Body of pancreas (tissue), 4 donors: Measurements from ENCODE around the gene JCHAIN. TPM values are rescaled to one million over a fixed set of nuclear protein-coding genes. Genes with fewer than 3 reads are reported as not detected.
"Not testable (repeated sequence)": the region's sequence is repeated elsewhere in the genome, so short reads cannot be mapped to it uniquely, and the experiment has no call there.

Source experiments
- ATAC-seq: fragments of 150-250 bp; one replicate; pipeline ENCODE4 v1.9.1; 2016
- DNase-seq, 4 donors: peaks; one replicate each; pipeline ENCODE4 v3.0.0-alpha.2; 2019
- H3K27ac ChIP-seq, 4 donors: fragments of 200-600 bp; sonication (generic); 1 replicate in 3 of 4; 2 replicates in 1 of 4; pipeline versions ENCODE4 v1.5.1 to v1.6.1; 2016 to 2019; ENCODE audit warnings: mild to moderate bottlenecking in 1 of 4, mixed read lengths in 1 of 4, moderate library complexity in 1 of 4
- H3K27me3 ChIP-seq, 2 donors: fragments of 200-600 bp; sonication (generic); one replicate each; pipeline ENCODE4 v1.6.0; 2016; ENCODE audit warnings: mild to moderate bottlenecking in 1 of 2
- H3K36me3 ChIP-seq, 2 donors: fragments of 200-600 bp; sonication (generic); replicated peaks in 1 of 2; 2 replicates each; pipeline ENCODE4 v1.5.1; 2016; ENCODE audit warnings: low read depth in 2 of 2; ENCODE audit not compliant: insufficient read depth in 1 of 2
- H3K4me1 ChIP-seq: fragments of 200-600 bp; sonication (generic); one replicate; pipeline ENCODE4 v1.6.0; 2016
- H3K4me3 ChIP-seq, 2 donors: fragments of 200-600 bp; sonication (generic); 1 replicate in 1 of 2; 2 replicates in 1 of 2; pipeline ENCODE4 v1.5.1; 2016 to 2019
- H3K9me3 ChIP-seq, 3 donors: fragments of 200-600 bp; sonication (generic); 1 replicate in 2 of 3; 2 replicates in 1 of 3; pipeline ENCODE4 v1.5.1; 2016
- CTCF ChIP-seq, 7 experiments: fragments of 450-650 bp in 4 of 7; fragments of 200-600 bp in 3 of 7; sonication (generic) in 3 of 7; IDR thresholded peaks; one replicate each; pipeline ENCODE4 v1.5.1; 2016 to 2019; ENCODE audit warnings: antibody characterized with exemption in 7 of 7
- POLR2A ChIP-seq, 3 donors: fragments of 450-650 bp; IDR thresholded peaks; one replicate each; pipeline ENCODE4 v1.6.1; 2016; ENCODE audit warnings: antibody characterized with exemption in 3 of 3, mild to moderate bottlenecking in 2 of 3
- WGBS, 2 donors: methylation state at CpG; one replicate each; pipeline ENCODE4 v1.1.5; 2017; 5-methylcytosine and 5-hydroxymethylcytosine counted together
- intact Hi-C: fragments of 100-400 bp; cut with DNase I; formaldehyde crosslinking; loops from one replicate; pipeline ENCODE4 v1.15.1; 2023
- total RNA-seq, 2 donors: library from RNA; depleted of rRNA; stranded (reverse); fragments of >200 nt; gene quantifications; one replicate each; pipeline ENCODE4 v1.1.0, GENCODE V29; 2016

The JCHAIN gene
- total RNA-seq, 2 donors from 2014 or later, result 13.2 to 27.7 TPM

- peaks cover 0 to 2% of the 10 kb centered on the region in 2 donors for H3K36me3 ChIP-seq
- H3K9me3 ChIP-seq, result no peaks in the 10 kb centered on the region
- intact Hi-C loops, result no loop called here
- H3K27ac ChIP-seq, result no peak overlapping the region
- ATAC-seq (no peak), DNase-seq (no peak)
- H3K4me1 ChIP-seq, result peaks cover 34% of the 10 kb centered on the region
- no peak overlapping the region for H3K4me3 ChIP-seq
- no peaks in the 10 kb centered on the region for H3K27me3 ChIP-seq
- TF ChIP-seq POLR2A (IDR thresholded peaks at IDR 0.05) (no peak), CTCF (IDR thresholded peaks at IDR 0.05) (no peak)
- WGBS, 2 donors, result 61 to 90% methylated on average over 1 of the region's 1 CpG
Observed at GRCh38 chr4:70691661-70692060, 25.4 kb upstream of the JCHAIN start.

GRCh38 chr4:70688795-70689231 lies 22.5 kb upstream of the JCHAIN start:
- TF ChIP-seq POLR2A (IDR thresholded peaks at IDR 0.05) (no peak), CTCF (IDR thresholded peaks at IDR 0.05) (no peak)
- Histone ChIP-seq H3K9me3 (no peaks in the 10 kb centered on the region), H3K27ac (peak overlapping the region; percentile 63 to 96 (median 89)), H3K27me3 (no peaks in the 10 kb centered on the region), H3K4me3 (peak overlapping the region; percentile 59 to 92), H3K36me3 (peaks cover 0 to 2% of the 10 kb centered on the region in 2 donors), H3K4me1 (peaks cover 34% of the 10 kb centered on the region)
- intact Hi-C loops, result no loop called here
- ATAC-seq (no peak), DNase-seq (no peak)
- WGBS, 2 donors, result 0 to 1% methylated on average over 19 of the region's 19 CpGs

- no peaks in the 10 kb centered on the region for H3K27me3 ChIP-seq
- H3K4me3 ChIP-seq, result peak within 1 kb of the TSS; percentile 59 to 92
- intact Hi-C loops, result no loop called here
- H3K9me3 ChIP-seq, result no peaks in the 10 kb centered on the region
- H3K27ac ChIP-seq, result peak within 1 kb of the TSS; percentile 88 to 96 (median 90)
- peaks cover 0 to 2% of the 10 kb centered on the region in 2 donors for H3K36me3 ChIP-seq
- WGBS, 2 donors, result 0 to 1% methylated on average over 51 to 70 of the region's 70 CpGs
- ATAC-seq, result peak; percentile 97
- DNase-seq, result peak; percentile 95 to 97 (median 96)
- peak; percentile 90 to 99 (median 98) for TF ChIP-seq CTCF (IDR thresholded peaks at IDR 0.05)
- peak; percentile 53 to 89 (median 85) for TF ChIP-seq POLR2A (IDR thresholded peaks at IDR 0.05)
- peaks cover 34% of the 10 kb centered on the region for H3K4me1 ChIP-seq
Observed at GRCh38 chr4:70687821-70688794, 21.8 kb upstream of the JCHAIN start, which contains the start of gene UTP3. UTP3 (plus strand) TSS chr4:70688532; CDS start chr4:70688678, 146 bp downstream.

- H3K27ac ChIP-seq, result peak overlapping the region; percentile 88 to 96 (median 90)
- no peaks in the 10 kb centered on the region for H3K9me3 ChIP-seq
- ATAC-seq, result no peak
- 60 to 66% methylated on average over 13 of the region's 13 CpGs for whole genome bisulfite sequencing, 2 donors
- peaks cover 0 to 2% of the 10 kb centered on the region in 2 donors for H3K36me3 ChIP-seq
- TF ChIP-seq CTCF (IDR thresholded peaks at IDR 0.05) (no peak), POLR2A (IDR thresholded peaks at IDR 0.05) (no peak)
- H3K4me3 ChIP-seq, result peak overlapping the region; percentile 44 to 69
- intact Hi-C loops, result no loop called here
- peaks cover 32% of the 10 kb centered on the region for H3K4me1 ChIP-seq
- DNase-seq, result peak in 3 of 4 donors; percentile 25 to 29 (median 26)
- H3K27me3 ChIP-seq, result no peaks in the 10 kb centered on the region
Observed at GRCh38 chr4:70687392-70687791, 21.1 kb upstream of the JCHAIN start.

GRCh38 chr4:70682142-70682541 lies 15.8 kb upstream of the JCHAIN start:
- 76 to 84% methylated on average over 3 of the region's 3 CpGs for WGBS, 2 donors
- H3K9me3 ChIP-seq, H3K4me1 ChIP-seq, DNase-seq, H3K27me3 ChIP-seq, H3K36me3 ChIP-seq, H3K4me3 ChIP-seq, H3K27ac ChIP-seq, ATAC-seq, intact Hi-C loops: not testable (repeated sequence)
